T-cell (primary cell): ENCODE measurements around the gene DHPS. TPM values are rescaled to one million over a fixed set of nuclear protein-coding genes. Genes with fewer than 3 reads are reported as not detected.
"Not testable (repeated sequence)": the region's sequence is repeated elsewhere in the genome, so short reads cannot be mapped to it uniquely, and the experiment has no call there.

Source experiments
- ATAC-seq, 4 experiments: fragments of 200-7000 bp in 3 of 4; fragments of 150-1000 bp in 1 of 4; cut with Tn5 transposase; replicated peaks in 1 of 4; 1 replicate in 3 of 4; 2 replicates in 1 of 4; pipeline ENCODE4 v1.10.0; 2021; ENCODE audit warnings: moderate library complexity in 3 of 4, mild to moderate bottlenecking in 2 of 4, moderate number of reproducible peaks in 1 of 4
- CTCF ChIA-PET, 2 donors: fragments of 300-600 bp; sonication (Branson Sonifier 250); formaldehyde crosslinking; loops; one replicate each; lab custom pipeline; 2022; ENCODE audit warnings: antibody characterized with exemption in 2 of 2; lab: Charles Lee
- POLR2A ChIA-PET, 2 donors: fragments of 300-600 bp; sonication (Branson Sonifier 250); formaldehyde crosslinking; loops; one replicate each; lab custom pipeline; 2022; ENCODE audit warnings: antibody characterized with exemption in 2 of 2; lab: Charles Lee
- DNase-seq, 35 experiments: peaks; one replicate each; pipeline versions ENCODE4 v3.0.0 to v3.0.0-alpha.2; 2013 to 2023
- H3K27ac ChIP-seq: one replicate; pipeline ENCODE4 v1.5.1; 2013; ENCODE audit warnings: low read length
- H3K27me3 ChIP-seq, 2 experiments: replicated peaks in 1 of 2; 1 replicate in 1 of 2; 2 replicates in 1 of 2; pipeline versions ENCODE4 v1.6.1 to v1.7.0; 2013; ENCODE audit warnings: low read length in 1 of 2, mixed read lengths in 1 of 2; ENCODE audit not compliant: control insufficient read depth in 2 of 2, insufficient read depth in 2 of 2; ENCODE audit errors: extremely low read depth in 1 of 2
- H3K36me3 ChIP-seq, 2 donors: 1 replicate in 1 of 2; 2 replicates in 1 of 2; pipeline versions ENCODE4 v1.6.1 to v1.7.0; 2013; ENCODE audit warnings: low read length in 1 of 2; ENCODE audit not compliant: control insufficient read depth in 2 of 2, insufficient read depth in 1 of 2; ENCODE audit errors: extremely low read depth in 1 of 2
- H3K4me1 ChIP-seq, 2 experiments: 1 replicate in 1 of 2; 2 replicates in 1 of 2; pipeline versions ENCODE4 v1.6.1 to v1.7.0; 2013; ENCODE audit warnings: low read length in 2 of 2, mixed read lengths in 1 of 2; ENCODE audit not compliant: insufficient read depth in 2 of 2, control insufficient read depth in 1 of 2; ENCODE audit errors: extremely low read depth in 1 of 2
- H3K4me3 ChIP-seq, 2 donors: 1 replicate in 1 of 2; 2 replicates in 1 of 2; pipeline versions ENCODE4 v1.5.1 to v1.7.0; 2013; ENCODE audit warnings: mild to moderate bottlenecking in 2 of 2, low read length in 1 of 2, moderate library complexity in 1 of 2; ENCODE audit not compliant: control insufficient read depth in 1 of 2; ENCODE audit errors: extremely low read depth in 1 of 2
- H3K9me3 ChIP-seq: 2 replicates; pipeline ENCODE4 v1.7.0; 2013
- H3K27ac Mint-ChIP-seq, 2 donors: one replicate each; pipeline ENCODE4 v1.8.0; 2020 to 2021; ENCODE audit warnings: mild to moderate bottlenecking in 2 of 2, mixed read lengths in 2 of 2
- H3K27me3 Mint-ChIP-seq, 2 donors: one replicate each; pipeline ENCODE4 v1.8.0; 2021 to 2022; ENCODE audit warnings: mixed read lengths in 2 of 2
- H3K36me3 Mint-ChIP-seq: one replicate; pipeline ENCODE4 v1.8.0; 2021; ENCODE audit warnings: mixed read lengths
- H3K4me1 Mint-ChIP-seq, 3 donors: one replicate each; pipeline ENCODE4 v1.8.0; 2020 to 2022; ENCODE audit warnings: mixed read lengths in 3 of 3, mild to moderate bottlenecking in 1 of 3
- H3K4me3 Mint-ChIP-seq, 3 donors: one replicate each; pipeline ENCODE4 v1.8.0; 2020 to 2022; ENCODE audit warnings: mild to moderate bottlenecking in 3 of 3, mixed read lengths in 3 of 3, moderate library complexity in 3 of 3
- H3K9me3 Mint-ChIP-seq, 3 donors: one replicate each; pipeline ENCODE4 v1.8.0; 2020 to 2022; ENCODE audit warnings: mixed read lengths in 3 of 3
- WGBS: methylation state at CpG from one replicate; pipeline ENCODE4 v1.1.5; 2013; ENCODE audit warnings: missing lambda C conversion rate; ENCODE audit not compliant: insufficient coverage; 5-methylcytosine and 5-hydroxymethylcytosine counted together
- total RNA-seq, 35 experiments: library from RNA in 6 of 35; stranded (reverse) in 6 of 35; fragments of 120-200 nt in 1 of 35; gene quantifications; one replicate each; pipeline versions ENCODE4 v1.2.1 to v1.2.4 and lab custom pipeline; 2013 to 2026

DHPS gene
- total RNA-seq, 5 donors from 2014 or later (not counting 1 experiment from before 2014, with no cell fraction given), result 141 to 195 (median 177) TPM

DNA sequence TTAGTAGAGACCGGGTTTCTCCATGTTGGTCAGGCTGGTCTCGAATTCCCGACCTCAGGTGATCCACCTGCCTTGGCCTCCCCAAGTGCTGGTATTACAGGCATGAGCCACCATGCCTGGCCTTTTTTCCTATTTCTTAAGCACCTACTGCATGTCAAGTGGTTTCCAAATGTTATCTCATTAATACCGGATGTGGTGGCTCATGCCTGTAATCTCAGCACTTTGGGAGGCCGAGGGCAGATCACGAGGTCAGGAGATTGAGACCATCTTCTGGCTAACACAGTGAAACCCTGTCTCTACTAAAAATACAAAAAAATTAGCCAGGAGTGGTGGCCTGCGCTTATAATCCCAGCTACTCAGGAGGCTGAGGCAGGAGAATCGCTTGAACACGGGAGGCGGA lies 43.9 kb upstream of the DHPS start:
- H3K9me3 Mint-ChIP-seq, H3K36me3 Mint-ChIP-seq, H3K27ac ChIP-seq, H3K27me3 Mint-ChIP-seq, DNase-seq, H3K4me3 Mint-ChIP-seq, ATAC-seq, H3K27me3 ChIP-seq, H3K27ac Mint-ChIP-seq, H3K4me3 ChIP-seq, H3K9me3 ChIP-seq: not testable (repeated sequence)
- H3K4me1 Mint-ChIP-seq, result peaks cover 33 to 47% (median 42%) of the 10 kb centered on the region in 3 donors
- CTCF ChIA-PET, result interaction anchor here in 1 of 2 donors (0.7 kb wide), 1 partner anchor 74 kb away, joined by 6 read pairs; no protein-coding TSS in a partner anchor
- Histone ChIP-seq H3K4me1 (peaks cover 10 to 32% of the 10 kb centered on the region in 2 experiments), H3K36me3 (peaks cover 0 to 27% of the 10 kb centered on the region in 2 donors)
- POLR2A ChIA-PET, result interaction anchor here in 1 of 2 donors (0.6 kb wide), 1 partner anchor 69 kb away, joined by 5 read pairs; no protein-coding TSS in a partner anchor
- 98% methylated on average over 5 of the region's 10 CpGs for WGBS

DNA sequence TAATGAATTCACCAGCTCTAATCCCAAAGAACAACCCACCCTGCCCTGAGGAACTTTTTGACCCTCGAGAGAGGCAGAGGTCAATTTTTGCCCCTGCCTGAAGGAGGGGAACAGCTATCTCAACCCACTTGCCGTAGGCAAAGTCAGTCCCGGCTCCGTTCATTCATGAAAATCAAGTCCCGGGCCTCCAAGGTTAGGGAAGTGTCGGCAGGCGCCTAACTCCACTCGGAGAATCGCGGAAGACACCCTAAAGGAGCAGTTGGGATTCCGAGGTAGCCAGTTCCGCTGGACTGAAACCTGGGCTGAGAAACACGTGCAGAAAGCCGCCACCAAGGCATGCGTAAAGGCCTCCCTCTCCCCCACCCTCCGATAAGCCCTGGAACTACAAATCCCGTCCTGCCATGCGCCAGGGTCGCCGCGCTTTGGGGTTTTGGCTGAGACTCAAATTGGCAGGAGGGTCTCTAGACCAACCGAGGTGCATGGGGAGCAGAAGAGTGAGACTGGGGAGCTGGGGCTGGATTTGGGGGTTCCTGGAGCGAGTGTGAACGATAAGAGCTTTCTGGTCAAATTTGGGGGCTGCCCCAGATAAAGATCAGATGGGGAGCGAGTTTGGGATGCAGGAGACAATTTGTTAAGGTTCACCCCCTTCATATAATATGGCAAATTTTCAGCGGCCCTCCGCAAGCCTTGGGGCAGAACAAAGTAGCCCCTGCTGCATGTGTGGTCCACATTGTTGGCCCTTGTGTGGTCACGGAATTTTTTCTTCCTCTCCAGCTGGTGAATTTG lies 42.2 kb upstream of the DHPS start, which contains the start of gene TNPO2:
Gene TNPO2, minus strand, starts transcription at position 292 of the 786 bp plus-strand sequence. CDS start 2,955 bp downstream, outside the sequence.
- Histone ChIP-seq H3K4me1 (peaks cover 12 to 38% of the 10 kb centered on the region in 2 experiments), H3K27me3 (no peaks in the 10 kb centered on the region), H3K9me3 (no peaks in the 10 kb centered on the region), H3K27ac (peak within 1 kb of the TSS; percentile 39), H3K36me3 (peaks cover 0 to 16% of the 10 kb centered on the region in 2 donors), H3K4me3 (peak within 1 kb of the TSS; percentile 53 to 88)
- H3K36me3 Mint-ChIP-seq, result no peaks in the 10 kb centered on the region
- H3K4me1 Mint-ChIP-seq, result peaks cover 29 to 42% (median 38%) of the 10 kb centered on the region in 3 donors
- H3K27me3 Mint-ChIP-seq, result no peaks in the 10 kb centered on the region
- WGBS, result 7% methylated on average over 17 of the region's 28 CpGs
- no peaks in the 10 kb centered on the region for H3K9me3 Mint-ChIP-seq
- ATAC-seq (peak; percentile 33 to 47 (median 36)), DNase-seq (peak; percentile 30 to 73 (median 52))
- H3K4me3 Mint-ChIP-seq, result peak within 1 kb of the TSS; percentile 87 to 95 (median 93)
- H3K27ac Mint-ChIP-seq, result peak within 1 kb of the TSS; percentile 90 to 91
- ChIA-PET POLR2A (interaction anchor here (0.5 to 0.6 kb wide), 2 partner anchors 11 to 158 kb away, joined by 3 read pairs; partner anchors contain the start of gene DNASE2 (in 1 of the 2)), CTCF (interaction anchor here in 1 of 2 donors (0.6 to 1.2 kb wide), 4 partner anchors 12 to 72 kb away, joined by 3 read pairs; no protein-coding TSS in a partner anchor)

DNA sequence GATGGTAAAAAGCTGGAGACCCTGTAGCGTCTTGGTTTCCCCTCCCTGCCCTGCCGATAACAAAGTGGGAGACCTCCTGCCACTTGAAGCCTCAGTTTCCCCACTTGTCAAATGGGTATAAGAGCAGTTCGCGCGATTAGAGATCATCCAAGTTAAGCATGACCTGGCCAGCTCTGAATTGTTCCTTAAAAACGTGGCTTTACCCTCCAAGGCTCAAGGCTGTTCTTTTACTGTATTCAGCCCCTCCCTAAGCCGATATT lies 41.6 kb upstream of the DHPS start:
- Mint-ChIP-seq H3K9me3 (no peaks in the 10 kb centered on the region), H3K4me1 (peaks cover 29 to 42% (median 39%) of the 10 kb centered on the region in 3 donors), H3K36me3 (no peaks in the 10 kb centered on the region), H3K27me3 (no peaks in the 10 kb centered on the region), H3K4me3 (peak overlapping the region; percentile 87 to 95 (median 93)), H3K27ac (peak overlapping the region; percentile 90 to 91)
- DNase-seq (peak in 1 of 35 experiments; percentile 20), ATAC-seq (no peak)
- H3K27me3 ChIP-seq, result no peaks in the 10 kb centered on the region
- WGBS, result 0% methylated on average over 7 of the region's 7 CpGs
- ChIA-PET POLR2A (interaction anchor here (0.5 to 0.6 kb wide), 2 partner anchors 12 to 158 kb away, joined by 3 read pairs; partner anchors contain the start of gene DNASE2 (in 1 of the 2)), CTCF (interaction anchor here (0.6 to 1.2 kb wide), 5 partner anchors 13 to 159 kb away, joined by 3 read pairs; no protein-coding TSS in a partner anchor)
- peak overlapping the region; percentile 39 for H3K27ac ChIP-seq
- H3K9me3 ChIP-seq, result no peaks in the 10 kb centered on the region
- H3K4me3 ChIP-seq, result peak overlapping the region; percentile 53 to 88
- peaks cover 0 to 14% of the 10 kb centered on the region in 2 donors for H3K36me3 ChIP-seq
- H3K4me1 ChIP-seq, result peaks cover 12 to 38% of the 10 kb centered on the region in 2 experiments

DNA sequence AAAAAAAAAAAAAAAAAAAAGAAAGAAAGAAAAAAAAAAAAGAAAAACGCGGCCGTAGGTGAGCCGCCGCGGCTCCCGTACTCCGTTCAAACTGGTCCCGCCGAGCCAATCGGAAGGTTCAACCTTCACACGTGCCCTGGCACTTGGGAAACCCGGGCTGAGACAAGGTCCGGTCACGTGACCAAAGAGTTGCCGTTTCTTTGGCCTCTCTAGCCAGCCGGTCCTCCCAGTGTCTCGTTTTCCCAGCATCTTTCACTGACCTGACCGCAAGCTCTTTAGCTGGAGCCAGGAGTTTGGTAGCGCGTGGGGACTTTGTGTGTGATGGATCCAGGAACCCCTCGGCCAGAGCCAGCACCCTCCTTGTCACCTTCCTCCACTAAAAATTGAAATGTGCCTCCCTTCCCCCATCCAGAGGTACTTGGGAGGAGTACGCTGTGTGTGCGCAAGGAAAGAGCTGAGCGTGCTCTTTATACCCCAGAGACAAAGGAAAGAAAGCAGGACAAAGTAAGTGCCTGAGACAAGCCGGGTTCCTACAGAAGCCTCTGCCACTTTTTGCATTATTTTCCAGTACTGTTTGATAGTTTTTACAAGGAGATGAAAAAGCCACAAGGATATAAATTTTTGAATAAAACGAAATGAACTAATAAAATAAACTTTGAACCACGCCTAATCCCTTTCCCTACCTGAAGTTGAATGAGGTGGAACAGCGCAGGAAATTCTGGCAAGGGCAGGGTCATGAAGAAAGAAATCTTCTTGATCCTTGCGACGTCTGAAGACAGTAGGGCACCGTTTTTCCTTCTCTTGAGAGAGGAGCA lies 41.1 kb upstream of the DHPS start:
- Mint-ChIP-seq H3K27ac (peak overlapping the region; percentile 90 to 91), H3K9me3 (no peaks in the 10 kb centered on the region), H3K4me3 (peak overlapping the region; percentile 87 to 95 (median 93)), H3K36me3 (no peaks in the 10 kb centered on the region), H3K4me1 (peaks cover 29 to 42% (median 39%) of the 10 kb centered on the region in 3 donors), H3K27me3 (no peaks in the 10 kb centered on the region)
- peak overlapping the region; percentile 53 to 88 for H3K4me3 ChIP-seq
- ChIA-PET CTCF (interaction anchor here (0.6 to 1.2 kb wide), 7 partner anchors 11 to 227 kb away, joined by 3 to 5 read pairs (median 3); no protein-coding TSS in a partner anchor), POLR2A (interaction anchor here (0.5 to 0.7 kb wide), 5 partner anchors 12 to 159 kb away, joined by 3 to 9 read pairs (median 3); partner anchors contain the start of genes DNASE2 (in 1 of the 2) and FBXW9 (in 1 of the 2))
- no peaks in the 10 kb centered on the region for H3K27me3 ChIP-seq
- peaks cover 0 to 9% of the 10 kb centered on the region in 2 donors for H3K36me3 ChIP-seq
- 0% methylated on average over 16 of the region's 32 CpGs for WGBS
- peak; percentile 80 to 98 (median 93) for DNase-seq
- peaks cover 12 to 38% of the 10 kb centered on the region in 2 experiments for H3K4me1 ChIP-seq
- H3K27ac ChIP-seq, result peak overlapping the region; percentile 39
- ATAC-seq, result peak; percentile 88 to 91 (median 90)
- no peaks in the 10 kb centered on the region for H3K9me3 ChIP-seq

DNA sequence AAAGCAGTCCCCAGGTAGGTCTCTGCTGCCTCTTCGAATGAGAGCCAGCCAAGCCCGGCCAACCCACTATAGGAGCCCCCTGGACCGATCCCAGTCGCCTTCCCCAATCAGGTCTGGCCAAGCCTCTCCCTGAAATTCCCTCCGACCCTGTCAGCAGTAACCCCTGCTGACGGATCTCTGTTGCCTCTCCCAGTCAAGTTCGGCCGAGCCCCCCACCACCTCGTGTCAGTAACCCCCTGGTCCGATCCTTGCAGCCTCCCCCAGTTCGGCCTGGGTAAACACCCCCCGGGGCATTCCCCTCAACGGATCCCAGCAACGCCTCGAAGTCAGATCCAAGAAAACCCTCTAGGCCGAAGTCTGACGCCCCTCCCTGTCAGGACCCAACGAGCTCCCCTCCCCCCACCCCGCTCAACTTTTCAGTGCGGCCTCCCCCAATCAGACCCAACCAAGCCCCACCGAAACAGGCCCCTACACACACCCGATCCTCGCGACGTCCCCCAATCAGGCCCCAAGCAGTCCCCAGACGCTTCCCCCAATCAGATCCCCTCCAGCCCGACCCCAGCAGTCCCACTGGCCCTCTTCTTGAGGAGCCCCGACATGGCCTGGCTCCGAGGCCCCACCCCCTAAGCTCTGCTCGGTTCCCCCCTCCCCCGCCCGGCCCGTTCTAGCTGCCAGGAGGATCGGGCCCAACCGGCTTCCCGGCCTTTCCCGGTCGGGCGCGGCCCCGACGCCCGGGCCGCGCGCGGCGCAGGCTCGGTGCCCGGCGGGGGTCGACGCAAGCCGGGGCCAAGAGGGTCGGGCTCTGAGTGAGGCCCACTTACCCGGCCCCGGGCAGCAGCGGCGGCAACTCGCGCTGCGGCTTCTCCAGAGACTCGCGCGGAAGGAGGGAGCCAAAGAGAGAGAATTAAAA lies 40.2 kb upstream of the DHPS start:
- Mint-ChIP-seq H3K4me1 (peaks cover 29 to 42% (median 39%) of the 10 kb centered on the region in 3 donors), H3K9me3 (no peaks in the 10 kb centered on the region), H3K4me3 (peak overlapping the region; percentile 87 to 95 (median 93)), H3K36me3 (no peaks in the 10 kb centered on the region), H3K27ac (peak overlapping the region; percentile 84 to 86), H3K27me3 (no peaks in the 10 kb centered on the region)
- peak overlapping the region; percentile 39 for H3K27ac ChIP-seq
- H3K9me3 ChIP-seq, result no peaks in the 10 kb centered on the region
- ChIA-PET CTCF (interaction anchor here (0.5 to 0.9 kb wide), 5 partner anchors 11 to 1179 kb away, joined by 3 to 8 read pairs (median 4); no protein-coding TSS in a partner anchor), POLR2A (interaction anchor here (0.5 to 0.8 kb wide), 6 partner anchors 12 to 107 kb away, joined by 3 to 9 read pairs (median 3); partner anchors contain the start of gene FBXW9 (in 1 of the 2))
- H3K36me3 ChIP-seq, result peaks cover 0 to 12% of the 10 kb centered on the region in 2 donors
- WGBS, result under 1% methylated on average over 38 of the region's 65 CpGs
- DNase-seq (peak in 30 of 35 experiments; percentile 13 to 62 (median 38)), ATAC-seq (peak; percentile 19 to 44 (median 30))
- H3K4me1 ChIP-seq, result peaks cover 12 to 38% of the 10 kb centered on the region in 2 experiments
- H3K27me3 ChIP-seq, result no peaks in the 10 kb centered on the region
- peak overlapping the region; percentile 53 to 88 for H3K4me3 ChIP-seq
